SJSA1 (cell line): ENCODE results near the gene PHC2. TPM values are rescaled to one million over a fixed set of nuclear protein-coding genes. Genes with fewer than 3 reads are reported as not detected.
A peak's percentile ranks its signal among the peaks of the same experiment; 100 is the strongest.
"Not testable (repeated sequence)": the region's sequence is repeated elsewhere in the genome, so short reads cannot be mapped to it uniquely, and the experiment has no call there.

Source experiments
- DNase-seq, 2 experiments: peaks; one replicate each; pipeline ENCODE4 v3.0.0-alpha.2; 2015 to 2020; ENCODE audit warnings: low spot score in 2 of 2, low read depth in 1 of 2
- H3K27ac ChIP-seq: fragments of 250-450 bp; sonication (Bioruptor Pico); 2 replicates; pipeline ENCODE4 v1.5.1; 2020; ENCODE audit warnings: mild to moderate bottlenecking, moderate library complexity
- H3K27me3 ChIP-seq: fragments of 250-450 bp; sonication (Bioruptor Pico); replicated peaks from 2 replicates; pipeline ENCODE4 v1.5.1; 2020; ENCODE audit warnings: mild to moderate bottlenecking, moderate library complexity
- H3K36me3 ChIP-seq: fragments of 250-450 bp; sonication (Bioruptor Pico); 2 replicates; pipeline ENCODE4 v1.5.1; 2020; ENCODE audit warnings: mild to moderate bottlenecking
- H3K4me1 ChIP-seq: fragments of 250-450 bp; sonication (Bioruptor Pico); replicated peaks from 2 replicates; pipeline ENCODE4 v1.6.1; 2021; ENCODE audit warnings: mild to moderate bottlenecking
- H3K4me3 ChIP-seq: fragments of 250-450 bp; sonication (Bioruptor Pico); 2 replicates; pipeline ENCODE4 v1.5.1; 2020; ENCODE audit warnings: mild to moderate bottlenecking
- H3K9me3 ChIP-seq: fragments of 250-450 bp; sonication (Bioruptor Pico); replicated peaks from 2 replicates; pipeline ENCODE4 v1.5.1; 2020; ENCODE audit warnings: mild to moderate bottlenecking
- total RNA-seq: library from RNA; depleted of rRNA; stranded (reverse); fragments of >200 nt; shearing (Covaris generic); gene quantifications from 2 replicates; pipeline ENCODE4 v1.2.3, GENCODE V29; 2014

Gene PHC2
- total RNA-seq, 1 experiment from 2014 or later = 92.8 TPM

- Histone ChIP-seq H3K4me3 (no peak overlapping the region), H3K27ac (no peak overlapping the region), H3K4me1 (peaks cover 4% of the 10 kb centered on the region), H3K27me3 (no peaks in the 10 kb centered on the region), H3K9me3 (no peaks in the 10 kb centered on the region), H3K36me3 (no peaks in the 10 kb centered on the region)
- no peak for DNase-seq
Measured at GRCh38 chr1:33310702-33311101, 120.2 kb downstream of the PHC2 start.

GRCh38 chr1:33309351-33309750 is 121.5 kb downstream of the PHC2 start:
- H3K27me3 ChIP-seq, H3K36me3 ChIP-seq, H3K9me3 ChIP-seq, H3K4me3 ChIP-seq, DNase-seq, H3K4me1 ChIP-seq, H3K27ac ChIP-seq: not testable (repeated sequence)

- Histone ChIP-seq H3K4me1 (no peaks in the 10 kb centered on the region), H3K4me3 (no peak overlapping the region), H3K27me3 (no peaks in the 10 kb centered on the region), H3K9me3 (no peaks in the 10 kb centered on the region), H3K36me3 (no peaks in the 10 kb centered on the region), H3K27ac (no peak overlapping the region)
- DNase-seq = no peak
Measured at GRCh38 chr1:33307494-33307864, 123.4 kb downstream of the PHC2 start.

GRCh38 chr1:33306653-33307493 is 124.0 kb downstream of the PHC2 start:
- H3K4me3 ChIP-seq = no peak overlapping the region
- no peaks in the 10 kb centered on the region; the same call in 1 of the 2 replicates for H3K36me3 ChIP-seq
- no peaks in the 10 kb centered on the region for H3K4me1 ChIP-seq
- no peak overlapping the region for H3K27ac ChIP-seq
- DNase-seq = no peak
- no peaks in the 10 kb centered on the region for H3K9me3 ChIP-seq
- no peaks in the 10 kb centered on the region for H3K27me3 ChIP-seq

GRCh38 chr1:33305816-33306652 is 124.9 kb downstream of the PHC2 start:
- no peak for DNase-seq
- no peaks in the 10 kb centered on the region for H3K4me1 ChIP-seq
- H3K36me3 ChIP-seq = peaks cover 5% of the 10 kb centered on the region; the same call in 1 of the 2 replicates
- no peaks in the 10 kb centered on the region for H3K27me3 ChIP-seq
- no peak overlapping the region for H3K4me3 ChIP-seq
- H3K27ac ChIP-seq = no peak overlapping the region
- H3K9me3 ChIP-seq = no peaks in the 10 kb centered on the region

- Histone ChIP-seq H3K9me3 (no peaks in the 10 kb centered on the region), H3K4me3 (no peak overlapping the region), H3K4me1 (no peaks in the 10 kb centered on the region), H3K27ac (no peak overlapping the region), H3K36me3 (peaks cover 6% of the 10 kb centered on the region), H3K27me3 (no peaks in the 10 kb centered on the region)
- DNase-seq = no peak
Measured at GRCh38 chr1:33305016-33305415, 125.9 kb downstream of the PHC2 start.

- Histone ChIP-seq H3K36me3 (peaks cover 30% of the 10 kb centered on the region), H3K9me3 (no peaks in the 10 kb centered on the region), H3K27ac (no peak overlapping the region), H3K4me3 (no peak overlapping the region), H3K27me3 (no peaks in the 10 kb centered on the region), H3K4me1 (0 out of 2 replicates have a peak, but pooled peaks cover 6% of the 10 kb centered on the region)
- DNase-seq = no peak
Measured at GRCh38 chr1:33302325-33302724, 128.6 kb downstream of the PHC2 start.

GRCh38 chr1:33301273-33301984 is 129.5 kb downstream of the PHC2 start:
- no peak for DNase-seq
- H3K27ac ChIP-seq = no peak overlapping the region

GRCh38 chr1:33300673-33301072 is 130.2 kb downstream of the PHC2 start:
- Histone ChIP-seq H3K36me3 (peaks cover 43% of the 10 kb centered on the region), H3K27me3 (no peaks in the 10 kb centered on the region), H3K4me1 (0 out of 2 replicates have a peak, but pooled peaks cover 6% of the 10 kb centered on the region), H3K9me3 (no peaks in the 10 kb centered on the region), H3K4me3 (no peak overlapping the region), H3K27ac (no peak overlapping the region)
- no peak for DNase-seq

More at GRCh38 chr1:33301273-33301984, 129.5 kb downstream of the PHC2 start:
- no peaks in the 10 kb centered on the region for H3K9me3 ChIP-seq
- H3K4me3 ChIP-seq = no peak overlapping the region
- H3K36me3 ChIP-seq = peaks cover 36% of the 10 kb centered on the region
- 0 out of 2 replicates have a peak, but pooled peaks cover 6% of the 10 kb centered on the region for H3K4me1 ChIP-seq
- no peaks in the 10 kb centered on the region for H3K27me3 ChIP-seq

GRCh38 chr1:33299461-33300155 is 131.3 kb downstream of the PHC2 start:
- Histone ChIP-seq H3K4me1 (0 out of 2 replicates have a peak, but pooled peaks cover 6% of the 10 kb centered on the region), H3K4me3 (no peak overlapping the region), H3K27ac (no peak overlapping the region), H3K36me3 (peaks cover 51% of the 10 kb centered on the region), H3K27me3 (no peaks in the 10 kb centered on the region), H3K9me3 (no peaks in the 10 kb centered on the region)
- DNase-seq = no peak

- DNase-seq = peak; percentile 51 to 80
- 0 out of 2 replicates have a peak, but pooled peaks cover 6% of the 10 kb centered on the region for H3K4me1 ChIP-seq
- peaks cover 60% of the 10 kb centered on the region for H3K36me3 ChIP-seq
- H3K4me3 ChIP-seq = no peak overlapping the region
- H3K27me3 ChIP-seq = no peaks in the 10 kb centered on the region
- H3K27ac ChIP-seq = no peak overlapping the region
- H3K9me3 ChIP-seq = no peaks in the 10 kb centered on the region
Measured at GRCh38 chr1:33298623-33299277, 132.1 kb downstream of the PHC2 start.

GRCh38 chr1:33297911-33298622 is 132.8 kb downstream of the PHC2 start:
- Histone ChIP-seq H3K4me3 (no peak overlapping the region), H3K36me3 (peaks cover 65% of the 10 kb centered on the region), H3K4me1 (0 out of 2 replicates have a peak, but pooled peaks cover 6% of the 10 kb centered on the region), H3K9me3 (no peaks in the 10 kb centered on the region), H3K27ac (no peak overlapping the region), H3K27me3 (no peaks in the 10 kb centered on the region)
- no peak for DNase-seq
